ENCODE data around the gene INTS4.
"Not testable (repeated sequence)": the region's sequence is repeated elsewhere in the genome, so short reads cannot be mapped to it uniquely, and the experiment has no call there.

The INTS4 gene

DNA sequence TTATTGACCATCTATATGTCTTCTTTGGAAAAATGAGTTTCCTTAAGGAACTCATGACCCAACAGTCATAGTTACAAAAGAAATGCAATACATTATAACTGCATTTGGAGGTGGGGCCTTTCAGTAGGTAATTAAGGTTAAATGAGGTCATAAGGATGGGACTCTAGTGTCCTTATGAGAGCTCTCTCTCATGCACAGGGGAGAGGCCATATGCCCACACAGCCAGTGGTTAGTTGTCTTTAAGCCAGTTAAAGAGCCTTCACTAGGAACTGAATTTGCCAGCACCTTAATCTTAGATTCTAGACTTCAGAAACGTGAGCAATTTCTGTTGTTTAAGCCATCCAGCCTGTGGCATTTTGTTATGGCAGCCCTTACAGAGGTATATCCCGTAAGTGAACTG is 27.3 kb downstream of the INTS4 start:
- TF ChIP-seq, protein P1, sequence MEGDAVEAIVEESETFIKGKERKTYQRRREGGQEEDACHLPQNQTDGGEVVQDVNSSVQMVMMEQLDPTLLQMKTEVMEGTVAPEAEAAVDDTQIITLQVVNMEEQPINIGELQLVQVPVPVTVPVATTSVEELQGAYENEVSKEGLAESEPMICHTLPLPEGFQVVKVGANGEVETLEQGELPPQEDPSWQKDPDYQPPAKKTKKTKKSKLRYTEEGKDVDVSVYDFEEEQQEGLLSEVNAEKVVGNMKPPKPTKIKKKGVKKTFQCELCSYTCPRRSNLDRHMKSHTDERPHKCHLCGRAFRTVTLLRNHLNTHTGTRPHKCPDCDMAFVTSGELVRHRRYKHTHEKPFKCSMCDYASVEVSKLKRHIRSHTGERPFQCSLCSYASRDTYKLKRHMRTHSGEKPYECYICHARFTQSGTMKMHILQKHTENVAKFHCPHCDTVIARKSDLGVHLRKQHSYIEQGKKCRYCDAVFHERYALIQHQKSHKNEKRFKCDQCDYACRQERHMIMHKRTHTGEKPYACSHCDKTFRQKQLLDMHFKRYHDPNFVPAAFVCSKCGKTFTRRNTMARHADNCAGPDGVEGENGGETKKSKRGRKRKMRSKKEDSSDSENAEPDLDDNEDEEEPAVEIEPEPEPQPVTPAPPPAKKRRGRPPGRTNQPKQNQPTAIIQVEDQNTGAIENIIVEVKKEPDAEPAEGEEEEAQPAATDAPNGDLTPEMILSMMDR (IDR thresholded peaks at IDR 0.05; ENCODE audit: extremely low read depth, missing control alignments): no peak
- no peak for DNase-seq (ENCODE audit: low spot score)

DNA sequence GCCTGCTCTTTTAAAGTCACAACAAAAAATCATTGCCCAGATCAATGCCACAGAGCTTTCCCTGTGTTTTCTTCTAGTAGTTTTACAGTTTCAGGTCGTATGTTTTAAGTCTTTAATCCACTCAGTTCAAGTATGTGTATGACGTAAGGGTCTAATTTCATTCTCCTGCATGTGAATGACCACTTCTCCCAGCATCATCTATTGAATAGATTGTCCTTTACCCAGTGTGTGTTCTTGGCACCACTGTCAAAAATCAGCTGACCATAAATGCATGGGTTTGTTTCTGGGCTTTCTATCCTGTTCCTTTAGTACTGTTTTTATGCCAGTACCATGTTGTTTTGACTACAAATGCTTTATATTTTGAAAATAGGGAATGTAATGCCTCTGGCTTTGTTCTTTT is 28.1 kb downstream of the INTS4 start:
- no peak for DNase-seq (ENCODE audit: low spot score)
- TF ChIP-seq, protein P1 (IDR thresholded peaks at IDR 0.05; ENCODE audit: extremely low read depth, missing control alignments): no peak

GRCh38 chr11:77959434-77959833 is 35.0 kb downstream of the INTS4 start:
- TF ChIP-seq, protein P1 (IDR thresholded peaks at IDR 0.05; ENCODE audit: extremely low read depth, missing control alignments): no peak
- DNase-seq (ENCODE audit: low spot score): no peak

GRCh38 chr11:77958583-77959177 is 35.8 kb downstream of the INTS4 start:
- not testable (repeated sequence) for DNase-seq (ENCODE audit: low spot score)

DNA sequence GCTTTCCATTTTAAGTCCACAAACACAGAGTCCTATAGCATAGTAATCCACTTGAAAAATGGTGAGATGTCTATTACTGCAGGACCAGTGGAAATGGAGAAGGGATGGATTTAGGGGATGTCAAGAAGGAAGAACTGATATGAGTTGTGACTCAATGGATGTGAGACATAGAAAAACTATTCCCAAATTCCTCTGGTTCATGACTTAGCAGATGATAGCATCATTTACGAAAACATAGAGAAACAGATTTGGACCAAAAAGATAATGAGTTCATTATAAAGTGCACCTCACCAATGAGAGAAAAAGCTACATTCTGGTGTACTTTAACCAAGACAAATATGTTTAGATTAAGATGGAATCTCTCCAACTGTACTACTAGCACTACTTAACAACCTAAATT is 51.2 kb downstream of the INTS4 start:
- DNase-seq (ENCODE audit: low spot score): not testable (repeated sequence)

- not testable (repeated sequence) for DNase-seq (ENCODE audit: low spot score)
Observed at GRCh38 chr11:77942465-77942864, 52.0 kb downstream of the INTS4 start.

DNA sequence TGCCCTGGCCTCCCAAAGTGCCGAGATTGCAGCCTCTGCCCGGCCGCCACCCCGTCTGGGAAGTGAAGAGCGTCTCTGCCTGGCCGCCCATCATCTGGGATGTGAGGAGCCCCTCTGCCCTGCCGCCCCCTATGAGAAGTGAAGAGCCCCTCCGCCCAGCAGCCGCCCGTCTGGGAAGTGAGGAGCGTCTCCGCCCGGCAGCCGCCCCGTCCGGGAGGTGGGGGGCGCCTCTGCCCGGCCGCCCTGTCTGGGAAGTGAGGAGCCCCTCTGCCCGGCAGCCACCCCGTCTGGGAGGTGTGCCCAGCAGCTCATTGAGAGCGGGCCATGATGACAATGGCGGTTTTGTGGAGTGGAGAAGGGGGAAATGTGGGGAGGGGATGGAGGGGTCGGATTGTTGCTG is 60.9 kb downstream of the INTS4 start:
- not testable (repeated sequence) for DNase-seq (ENCODE audit: low spot score)

- DNase-seq (ENCODE audit: low spot score): not testable (repeated sequence)
Observed at GRCh38 chr11:77930334-77931208, 63.9 kb downstream of the INTS4 start.

- not testable (repeated sequence) for DNase-seq (ENCODE audit: low spot score)
Observed at GRCh38 chr11:77917713-77918112, 76.8 kb downstream of the INTS4 start.

DNA sequence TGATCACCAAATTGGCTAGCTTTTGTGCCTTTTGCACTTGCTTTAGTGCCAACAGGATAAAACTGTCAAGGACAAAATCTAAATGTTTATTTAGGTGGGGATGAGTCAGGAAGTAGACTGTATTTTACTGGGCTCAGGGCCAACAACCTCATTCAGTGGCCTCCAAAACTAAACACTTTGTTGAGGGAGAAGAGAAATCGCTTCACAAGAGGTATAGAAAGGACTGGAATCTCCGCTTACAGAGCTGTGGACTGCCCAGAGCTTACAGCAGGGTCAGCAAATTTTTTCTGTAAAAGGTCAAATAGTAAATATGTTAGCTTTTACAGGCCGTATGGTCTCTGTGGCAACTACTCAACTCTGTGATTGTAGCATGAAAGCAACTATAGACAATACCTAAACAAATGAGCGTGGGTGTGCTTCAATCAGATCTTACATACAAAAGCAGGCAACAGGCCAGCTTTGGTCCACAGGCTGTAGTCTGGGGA is 80.1 kb downstream of the INTS4 start:
- DNase-seq (ENCODE audit: low spot score): not testable (repeated sequence)

DNA sequence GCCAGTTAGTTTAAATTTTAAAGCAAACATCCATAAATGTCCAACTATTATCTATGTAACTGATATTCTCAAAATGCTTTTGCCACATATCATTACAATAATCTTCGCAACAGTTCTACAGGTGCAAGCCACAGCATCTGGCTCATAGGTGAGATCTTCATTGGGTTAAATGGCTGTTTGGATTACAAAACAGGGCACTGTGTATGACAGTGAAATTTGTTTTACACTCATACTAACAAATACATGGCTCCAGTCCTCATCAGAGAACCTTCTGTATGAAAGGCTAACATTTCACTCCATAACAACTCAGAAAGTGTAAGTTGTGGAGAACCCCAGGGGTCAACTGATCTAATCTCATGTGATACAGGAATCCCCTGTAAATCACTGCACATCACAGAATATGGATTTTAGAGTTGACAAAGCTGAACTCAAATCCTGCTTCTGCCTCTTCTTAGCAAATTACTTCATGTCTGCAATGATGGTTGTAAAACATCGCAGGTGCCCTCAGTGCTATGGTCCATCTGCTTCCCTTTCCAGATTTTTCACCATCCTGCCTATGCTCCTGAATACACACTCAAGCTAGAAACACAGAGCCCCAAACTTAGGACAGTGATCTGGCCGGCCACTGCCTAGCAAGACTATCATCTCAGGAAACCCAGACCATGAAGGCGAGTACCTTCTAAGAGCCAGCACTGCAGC is 80.7 kb downstream of the INTS4 start:
- not testable (repeated sequence) for DNase-seq (ENCODE audit: low spot score)

GRCh38 chr11:77910828-77911227 is 83.6 kb downstream of the INTS4 start:
- not testable (repeated sequence) for DNase-seq (ENCODE audit: low spot score)

Measured in GM20000 (cell line).